Upper lobe of left lung (tissue), 6 donors: ENCODE measurements around the gene ACTA2. TPM values are rescaled to one million over a fixed set of nuclear protein-coding genes. Genes with fewer than 3 reads are reported as not detected.

Experiments used
- ATAC-seq, 2 donors: fragments of 200-7000 bp; cut with Tn5 transposase; one replicate each; pipeline ENCODE4 v1.9.1; 2022; ENCODE audit warnings: mild to moderate bottlenecking in 2 of 2, moderate library complexity in 2 of 2; ENCODE audit not compliant: low FRiP score in 2 of 2
- DNase-seq, 2 donors: peaks; one replicate each; pipeline ENCODE4 v3.0.0-alpha.2; 2019 to 2020
- H3K27ac ChIP-seq, 4 donors: fragments of 200-600 bp; sonication (generic); one replicate each; pipeline ENCODE4 v1.5.1; 2016 to 2019
- H3K27me3 ChIP-seq, 4 donors: fragments of 200-600 bp; sonication (generic); one replicate each; pipeline ENCODE4 v1.5.1; 2017 to 2019
- H3K36me3 ChIP-seq, 4 donors: fragments of 200-600 bp; sonication (generic); one replicate each; pipeline ENCODE4 v1.5.1; 2016 to 2019
- H3K4me1 ChIP-seq, 4 donors: fragments of 200-600 bp; sonication (generic); one replicate each; pipeline ENCODE4 v1.5.1; 2018 to 2019
- H3K4me3 ChIP-seq, 4 donors: fragments of 200-600 bp; sonication (generic); one replicate each; pipeline ENCODE4 v1.5.1; 2017 to 2019; ENCODE audit warnings: mild to moderate bottlenecking in 2 of 4, moderate library complexity in 1 of 4
- H3K9me3 ChIP-seq, 4 donors: fragments of 200-600 bp; sonication (generic); one replicate each; pipeline ENCODE4 v1.5.1; 2018 to 2019
- EP300 ChIP-seq, 4 donors: sonication (generic); formaldehyde crosslinking; IDR thresholded peaks; one replicate each; pipeline ENCODE4 v1.5.1; 2017; ENCODE audit warnings: antibody characterized with exemption in 4 of 4, control low read depth in 2 of 4
- POLR2A ChIP-seq, 4 donors: fragments of 450-650 bp; IDR thresholded peaks; one replicate each; pipeline ENCODE4 v1.5.1; 2016 to 2017; ENCODE audit warnings: antibody characterized with exemption in 4 of 4, mild to moderate bottlenecking in 2 of 4
- POLR2AphosphoS5 ChIP-seq, 2 donors: sonication (generic); formaldehyde crosslinking; IDR thresholded peaks; one replicate each; pipeline ENCODE4 v1.5.1; 2017; ENCODE audit warnings: antibody characterized with exemption in 2 of 2
- WGBS, 2 donors: methylation state at CpG; one replicate each; pipeline ENCODE4 v1.1.5; 2017 to 2018; 5-methylcytosine and 5-hydroxymethylcytosine counted together
- total RNA-seq, 6 donors: library from RNA; depleted of rRNA in 4 of 6; stranded (reverse); fragments of >200 nt in 4 of 6; gene quantifications; one replicate each; pipeline versions ENCODE4 v1.1.0 to v1.2.1, GENCODE V29; 2016 to 2021
- TF ChIP-seq, protein P1 (sequence below), 6 experiments: fragments of 450-650 bp in 4 of 6; fragments of 200-600 bp in 2 of 6; sonication (generic) in 2 of 6; IDR thresholded peaks; one replicate each; pipeline ENCODE4 v1.5.1; 2016 to 2019; ENCODE audit warnings: antibody characterized with exemption in 6 of 6
- donor health status: DM: no; HTN: no; CAD: no; lungs with moderate emphysema.
- donor health status: DM: no; HTN: yes; CAD: no; lungs with severe emphysema.

The ACTA2 gene
- total RNA-seq, 6 donors from 2014 or later: 94.3 to 328 (median 186) TPM

DNA sequence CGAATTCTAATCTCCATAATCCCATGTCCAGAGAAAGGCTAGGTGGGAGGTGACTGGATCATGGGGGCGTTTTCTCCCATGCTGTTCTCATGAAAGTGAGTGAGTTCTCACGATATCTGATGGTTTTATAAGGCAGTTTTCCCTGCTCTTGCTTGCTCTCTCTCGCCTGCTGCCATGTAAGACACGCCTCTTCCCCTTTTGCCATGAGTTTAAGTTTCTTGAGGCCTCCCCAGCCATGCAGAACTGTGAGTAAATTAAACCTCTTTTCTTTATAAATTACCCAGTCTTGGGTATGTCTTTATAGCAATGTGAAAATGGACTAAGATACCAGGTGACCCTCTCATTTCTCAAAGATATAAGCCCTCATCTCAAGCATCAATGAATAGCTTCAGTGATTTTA lies 1.1 kb upstream of the ACTA2 start:
- Histone ChIP-seq H3K27me3 (no peaks in the 10 kb centered on the region), H3K27ac (peak overlapping the region in 1 of 4 donors; percentile 43), H3K4me3 (no peak overlapping the region), H3K9me3 (no peaks in the 10 kb centered on the region), H3K4me1 (no peaks in the 10 kb centered on the region), H3K36me3 (no peaks in the 10 kb centered on the region)
- ATAC-seq (no peak), DNase-seq (no peak)
- TF ChIP-seq POLR2AphosphoS5 (IDR thresholded peaks at IDR 0.05) (no peak), POLR2A (IDR thresholded peaks at IDR 0.05) (no peak), EP300 (IDR thresholded peaks at IDR 0.05) (no peak)
- TF ChIP-seq, protein P1, sequence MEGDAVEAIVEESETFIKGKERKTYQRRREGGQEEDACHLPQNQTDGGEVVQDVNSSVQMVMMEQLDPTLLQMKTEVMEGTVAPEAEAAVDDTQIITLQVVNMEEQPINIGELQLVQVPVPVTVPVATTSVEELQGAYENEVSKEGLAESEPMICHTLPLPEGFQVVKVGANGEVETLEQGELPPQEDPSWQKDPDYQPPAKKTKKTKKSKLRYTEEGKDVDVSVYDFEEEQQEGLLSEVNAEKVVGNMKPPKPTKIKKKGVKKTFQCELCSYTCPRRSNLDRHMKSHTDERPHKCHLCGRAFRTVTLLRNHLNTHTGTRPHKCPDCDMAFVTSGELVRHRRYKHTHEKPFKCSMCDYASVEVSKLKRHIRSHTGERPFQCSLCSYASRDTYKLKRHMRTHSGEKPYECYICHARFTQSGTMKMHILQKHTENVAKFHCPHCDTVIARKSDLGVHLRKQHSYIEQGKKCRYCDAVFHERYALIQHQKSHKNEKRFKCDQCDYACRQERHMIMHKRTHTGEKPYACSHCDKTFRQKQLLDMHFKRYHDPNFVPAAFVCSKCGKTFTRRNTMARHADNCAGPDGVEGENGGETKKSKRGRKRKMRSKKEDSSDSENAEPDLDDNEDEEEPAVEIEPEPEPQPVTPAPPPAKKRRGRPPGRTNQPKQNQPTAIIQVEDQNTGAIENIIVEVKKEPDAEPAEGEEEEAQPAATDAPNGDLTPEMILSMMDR (IDR thresholded peaks at IDR 0.05): no peak
- WGBS, 2 donors: 91% methylated on average over 5 of the region's 5 CpGs

DNA sequence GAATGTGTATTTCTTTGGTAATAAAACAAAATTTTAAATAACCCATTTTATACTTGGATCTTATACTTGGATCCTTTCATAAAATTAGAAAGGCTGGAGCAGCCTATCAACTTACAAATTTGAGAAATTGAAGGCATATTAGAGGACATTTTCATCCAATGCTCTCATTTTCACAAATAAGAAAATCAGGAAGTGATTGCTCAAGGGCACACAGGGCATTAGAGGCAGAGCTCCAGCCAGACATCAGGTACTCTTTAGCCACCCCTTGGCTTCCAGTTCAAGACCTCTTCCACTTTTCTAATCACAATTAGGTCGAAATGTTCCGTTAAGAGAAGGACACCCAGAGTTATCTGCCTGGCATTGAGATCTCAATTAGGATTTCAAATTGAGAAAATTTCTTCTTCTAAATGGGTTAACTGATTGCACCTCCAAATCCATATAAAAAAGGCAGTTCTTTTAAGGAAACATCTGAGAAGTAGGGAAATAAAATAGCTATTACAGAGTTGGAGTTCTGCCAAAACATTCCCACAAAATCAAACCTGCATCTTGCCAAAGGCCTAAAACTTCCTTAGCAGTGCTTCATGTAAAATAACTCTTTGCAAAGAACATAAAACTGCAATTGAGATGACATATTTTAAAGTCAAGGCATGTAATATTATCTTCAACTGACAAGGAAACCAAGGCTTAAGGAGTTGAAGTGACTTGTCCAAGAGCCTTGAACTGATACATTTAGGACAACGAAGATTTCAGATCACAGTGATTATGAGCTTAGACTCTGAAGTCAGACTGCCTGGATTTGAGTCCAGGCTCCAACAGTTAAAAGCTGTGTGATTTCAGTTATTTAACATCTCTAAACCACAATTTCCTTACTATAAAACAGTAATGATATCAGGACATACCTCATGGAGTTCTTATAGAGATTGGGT lies 2.4 kb downstream of the ACTA2 start:
- H3K36me3 ChIP-seq: no peaks in the 10 kb centered on the region
- no peaks in the 10 kb centered on the region for H3K4me1 ChIP-seq
- DNase-seq: no peak
- H3K4me3 ChIP-seq: peak overlapping the region in 2 of 4 donors; percentile 28 to 33
- ATAC-seq: no peak
- no peaks in the 10 kb centered on the region for H3K27me3 ChIP-seq
- no peaks in the 10 kb centered on the region for H3K9me3 ChIP-seq
- TF ChIP-seq POLR2A (IDR thresholded peaks at IDR 0.05): no peak
- TF ChIP-seq EP300 (IDR thresholded peaks at IDR 0.05): no peak
- TF ChIP-seq POLR2AphosphoS5 (IDR thresholded peaks at IDR 0.05): no peak
- TF ChIP-seq, protein P1 (IDR thresholded peaks at IDR 0.05): no peak
- peak overlapping the region; percentile 20 to 61 (median 42) for H3K27ac ChIP-seq
- WGBS, 2 donors: 77 to 82% methylated on average over 3 of the region's 3 CpGs

DNA sequence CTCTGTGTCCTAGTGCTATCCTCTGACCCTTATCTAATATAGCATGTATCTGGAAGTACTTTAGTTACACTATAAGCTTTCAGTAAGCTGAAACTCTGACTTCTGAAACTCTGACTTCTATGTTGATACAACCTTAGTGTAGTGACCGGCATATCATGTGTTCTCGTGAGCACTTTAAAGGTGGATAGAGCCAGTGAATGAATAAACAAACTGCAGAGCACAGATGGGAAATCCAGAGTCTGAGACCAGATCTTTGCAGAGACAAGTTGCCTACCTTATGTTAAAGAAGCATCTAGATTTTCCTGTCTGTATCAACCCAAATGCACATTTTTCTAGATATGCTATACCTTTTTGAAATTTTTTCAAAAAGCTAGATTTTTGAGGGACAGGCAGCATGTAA lies 3.5 kb downstream of the ACTA2 start:
- no peak for TF ChIP-seq POLR2AphosphoS5 (IDR thresholded peaks at IDR 0.05)
- TF ChIP-seq, protein P1 (IDR thresholded peaks at IDR 0.05): no peak
- TF ChIP-seq POLR2A (IDR thresholded peaks at IDR 0.05): no peak
- TF ChIP-seq EP300 (IDR thresholded peaks at IDR 0.05): no peak
- DNase-seq (no peak), ATAC-seq (no peak)
- H3K27ac ChIP-seq: no peak overlapping the region
- H3K27me3 ChIP-seq: no peaks in the 10 kb centered on the region
- H3K9me3 ChIP-seq: no peaks in the 10 kb centered on the region
- no peaks in the 10 kb centered on the region for H3K4me1 ChIP-seq
- WGBS, 2 donors: 91 to 100% methylated on average over 2 of the region's 2 CpGs
- peak overlapping the region in 2 of 4 donors; percentile 1 to 33 for H3K4me3 ChIP-seq
- no peaks in the 10 kb centered on the region for H3K36me3 ChIP-seq

DNA sequence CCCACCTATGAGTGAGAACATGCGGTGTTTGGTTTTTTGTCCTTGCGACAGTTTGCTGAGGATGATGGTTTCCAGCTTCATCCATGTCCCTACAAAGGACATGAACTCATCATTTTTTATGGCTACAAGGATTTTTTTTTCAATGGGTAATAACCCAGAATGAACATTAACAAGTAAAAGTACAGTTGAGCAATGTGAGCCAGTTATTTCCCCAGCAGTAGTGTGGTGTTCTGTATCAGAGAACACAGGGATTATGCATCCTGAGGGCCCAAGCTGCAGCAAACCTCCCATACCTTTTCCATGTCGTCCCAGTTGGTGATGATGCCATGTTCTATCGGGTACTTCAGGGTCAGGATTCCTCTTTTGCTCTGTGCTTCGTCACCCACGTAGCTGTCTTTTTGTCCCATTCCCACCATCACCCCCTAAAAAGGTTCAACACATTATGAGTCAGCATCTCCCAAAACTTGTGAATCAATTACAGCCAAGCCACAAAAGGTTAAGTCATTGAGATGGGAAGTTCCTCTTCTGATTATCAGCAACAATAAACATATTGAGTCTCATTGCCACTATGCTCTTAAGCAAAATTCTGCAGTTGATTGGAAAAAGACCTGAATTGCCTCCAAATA lies 5.5 kb downstream of the ACTA2 start:
- Histone ChIP-seq H3K4me1 (no peaks in the 10 kb centered on the region), H3K9me3 (no peaks in the 10 kb centered on the region), H3K36me3 (peaks cover 0 to 13% (median 3%) of the 10 kb centered on the region in 4 donors), H3K4me3 (no peak overlapping the region), H3K27me3 (no peaks in the 10 kb centered on the region), H3K27ac (no peak overlapping the region)
- WGBS, 2 donors: 83 to 89% methylated on average over 6 of the region's 6 CpGs
- TF ChIP-seq, protein P1 (IDR thresholded peaks at IDR 0.05): no peak
- no peak for TF ChIP-seq POLR2AphosphoS5 (IDR thresholded peaks at IDR 0.05)
- TF ChIP-seq EP300 (IDR thresholded peaks at IDR 0.05): no peak
- TF ChIP-seq POLR2A (IDR thresholded peaks at IDR 0.05): no peak
- ATAC-seq (no peak), DNase-seq (no peak)
